ENCODE data around the gene CYP21A2.
"Not testable (repeated sequence)": the region's sequence is repeated elsewhere in the genome, so short reads cannot be mapped to it uniquely, and the experiment has no call there.

GRCh38 chr6:32013738-32014137, 24.5 kb upstream of the CYP21A2 start:
- TF ChIP-seq SP1 (IDR thresholded peaks at IDR 0.05; ENCODE audit: low read depth, low read length); CTCF (IDR thresholded peaks at IDR 0.05; ENCODE audit: control extremely low read depth in 1 of 3, insufficient read depth in 1 of 3, low read depth in 1 of 3, low read length in 3 of 3); MAX (IDR thresholded peaks at IDR 0.05); EZH2 (IDR thresholded peaks at IDR 0.05; ENCODE audit: low read depth, low read length, severe bottlenecking); TBP (IDR thresholded peaks at IDR 0.05; ENCODE audit: low read depth, low read length); EP300 (IDR thresholded peaks at IDR 0.05; ENCODE audit: borderline replicate concordance in 1 of 2, low read depth in 2 of 2, low read length in 2 of 2); TCF12 (IDR thresholded peaks at IDR 0.05; ENCODE audit: low read depth, low read length): not testable (repeated sequence)
